Naive thymus-derived CD8-positive, alpha-beta T cell (primary cell): ENCODE measurements around the gene PP2D1. TPM values are rescaled to one million over a fixed set of nuclear protein-coding genes. Genes with fewer than 3 reads are reported as not detected.

ENCODE experiments used
- ATAC-seq, 2 donors: fragments of 150-1000 bp; cut with Tn5 transposase in 1 of 2; sonication (Bioruptor Pico), chemical (Tn5 transposase) in 1 of 2; 1 replicate in 1 of 2; 2 replicates in 1 of 2; pipeline ENCODE4 v1.10.0; 2021; ENCODE audit warnings: mild to moderate bottlenecking in 2 of 2, moderate library complexity in 2 of 2
- POLR2A ChIA-PET: fragments of 350-600 bp; sonication (Branson Sonifier 250); formaldehyde crosslinking; loops from one replicate; lab custom pipeline; 2021; ENCODE audit warnings: antibody characterized with exemption; lab: Charles Lee
- DNase-seq, 10 donors: peaks; one replicate each; pipeline versions ENCODE4 v3.0.0 to v3.0.0-alpha.2; 2020 to 2022
- H3K27ac Mint-ChIP-seq, 10 donors: one replicate each; pipeline ENCODE4 v1.8.0; 2020 to 2022; ENCODE audit warnings: mild to moderate bottlenecking in 10 of 10, mixed read lengths in 10 of 10, moderate library complexity in 4 of 10, inconsistent platforms in 1 of 10
- H3K27me3 Mint-ChIP-seq, 5 donors: one replicate each; pipeline ENCODE4 v1.8.0; 2021 to 2022; ENCODE audit warnings: mixed read lengths in 5 of 5
- H3K36me3 Mint-ChIP-seq, 3 donors: one replicate each; pipeline ENCODE4 v1.8.0; 2020 to 2022; ENCODE audit warnings: mixed read lengths in 3 of 3, mild to moderate bottlenecking in 2 of 3, inconsistent platforms in 1 of 3
- H3K4me1 Mint-ChIP-seq, 4 donors: one replicate each; pipeline ENCODE4 v1.8.0; 2021 to 2022; ENCODE audit warnings: mixed read lengths in 4 of 4
- H3K4me3 Mint-ChIP-seq, 10 donors: one replicate each; pipeline ENCODE4 v1.8.0; 2020 to 2022; ENCODE audit warnings: mild to moderate bottlenecking in 10 of 10, mixed read lengths in 10 of 10, moderate library complexity in 6 of 10, inconsistent platforms in 1 of 10
- H3K9me3 Mint-ChIP-seq, 9 donors: one replicate each; pipeline ENCODE4 v1.8.0; 2020 to 2022; ENCODE audit warnings: mixed read lengths in 9 of 9, mild to moderate bottlenecking in 3 of 9, inconsistent platforms in 1 of 9, moderate library complexity in 1 of 9
- polyA plus RNA-seq, 3 donors: library from polyadenylated mRNA; unstranded; fragments of 300-500 nt; fragmentation: Illumina TruSeq; gene quantifications; one replicate each; pipeline ENCODE4 v1.2.3, GENCODE V29; 2021
- total RNA-seq, 8 experiments: library from RNA in 2 of 8; stranded (reverse) in 2 of 8; gene quantifications; one replicate each; pipeline ENCODE4 v1.2.3 and lab custom pipeline; 2021 to 2026

The PP2D1 gene
- total RNA-seq (not detected), polyA plus RNA-seq (under 1 TPM; 0.33 to 0.98 (median 0.34) TPM), total RNA-seq (lab: John Stamatoyannopoulos, UW) (0 to 0.08 (median 0) reads per million in 6 experiments)

- Mint-ChIP-seq H3K4me1 (no peaks in the 10 kb centered on the region), H3K27me3 (no peaks in the 10 kb centered on the region), H3K27ac (peak within 1 kb of the TSS in 1 of 10 donors; percentile 21), H3K36me3 (no peaks in the 10 kb centered on the region), H3K4me3 (no peak within 1 kb of the TSS), H3K9me3 (no peaks in the 10 kb centered on the region)
- POLR2A ChIA-PET = no interaction called here
- DNase-seq = no peak
- no peak for ATAC-seq
Observed at GRCh38 chr3:20012164-20012563, at the start of gene PP2D1. Gene PP2D1 (minus strand): TSS chr3:20012264. CDS start chr3:20012072, 192 bp downstream.

- Mint-ChIP-seq H3K4me1 (peaks cover 30 to 56% (median 53%) of the 10 kb centered on the region in 4 donors), H3K27ac (peak overlapping the region in 4 of 10 donors; percentile 2 to 69 (median 10)), H3K4me3 (peak overlapping the region in 5 of 10 donors; percentile 5 to 30 (median 21)), H3K9me3 (no peaks in the 10 kb centered on the region), H3K36me3 (peaks cover 0 to 8% (median 0%) of the 10 kb centered on the region in 3 donors), H3K27me3 (no peaks in the 10 kb centered on the region)
- ATAC-seq = no peak
- DNase-seq = no peak
- POLR2A ChIA-PET = no interaction called here
Observed at GRCh38 chr3:20060974-20061685, 49.1 kb upstream of the PP2D1 start.

- Mint-ChIP-seq H3K27me3 (no peaks in the 10 kb centered on the region), H3K4me1 (peaks cover 25 to 46% (median 42%) of the 10 kb centered on the region in 4 donors), H3K9me3 (no peaks in the 10 kb centered on the region), H3K4me3 (peak overlapping the region in 1 of 10 donors; percentile 26), H3K36me3 (peaks cover 0 to 8% (median 0%) of the 10 kb centered on the region in 3 donors), H3K27ac (peak overlapping the region in 5 of 10 donors; percentile 12 to 69 (median 39))
- ATAC-seq (no peak), DNase-seq (no peak)
- POLR2A ChIA-PET = no interaction called here
Observed at GRCh38 chr3:20059929-20060328, 47.9 kb upstream of the PP2D1 start.

GRCh38 chr3:20057612-20058180 is 45.6 kb upstream of the PP2D1 start:
- Mint-ChIP-seq H3K27ac (peak overlapping the region in 2 of 10 donors; percentile 22 to 24), H3K9me3 (no peaks in the 10 kb centered on the region), H3K27me3 (no peaks in the 10 kb centered on the region), H3K4me1 (peaks cover 22 to 33% (median 30%) of the 10 kb centered on the region in 4 donors), H3K4me3 (no peak overlapping the region), H3K36me3 (peaks cover 0 to 8% (median 0%) of the 10 kb centered on the region in 3 donors)
- ATAC-seq = no peak
- POLR2A ChIA-PET = no interaction called here
- no peak for DNase-seq

GRCh38 chr3:20056725-20057611 is 44.9 kb upstream of the PP2D1 start:
- no peak for ATAC-seq
- Mint-ChIP-seq H3K9me3 (no peaks in the 10 kb centered on the region), H3K27ac (peak overlapping the region in 1 of 10 donors; percentile 24), H3K27me3 (no peaks in the 10 kb centered on the region), H3K4me3 (no peak overlapping the region), H3K4me1 (peaks cover 19 to 36% (median 34%) of the 10 kb centered on the region in 4 donors), H3K36me3 (peaks cover 0 to 8% (median 0%) of the 10 kb centered on the region in 3 donors)
- POLR2A ChIA-PET = no interaction called here
- no peak for DNase-seq

GRCh38 chr3:20055842-20056241 is 43.8 kb upstream of the PP2D1 start:
- H3K4me1 Mint-ChIP-seq = peaks cover 19 to 39% (median 38%) of the 10 kb centered on the region in 4 donors
- peaks cover 0 to 8% (median 0%) of the 10 kb centered on the region in 3 donors for H3K36me3 Mint-ChIP-seq
- H3K27me3 Mint-ChIP-seq = no peaks in the 10 kb centered on the region
- H3K4me3 Mint-ChIP-seq = no peak overlapping the region
- DNase-seq (no peak), ATAC-seq (no peak)
- H3K9me3 Mint-ChIP-seq = no peaks in the 10 kb centered on the region
- no peak overlapping the region for H3K27ac Mint-ChIP-seq
- POLR2A ChIA-PET = no interaction called here

- Mint-ChIP-seq H3K4me3 (no peak overlapping the region), H3K9me3 (no peaks in the 10 kb centered on the region), H3K27ac (no peak overlapping the region), H3K4me1 (peaks cover 18 to 43% (median 40%) of the 10 kb centered on the region in 4 donors), H3K36me3 (peaks cover 0 to 8% (median 1%) of the 10 kb centered on the region in 3 donors), H3K27me3 (no peaks in the 10 kb centered on the region)
- DNase-seq = no peak
- peak in 1 of 2 donors; percentile 18 for ATAC-seq
- POLR2A ChIA-PET = no interaction called here
Observed at GRCh38 chr3:20055020-20055775, 43.1 kb upstream of the PP2D1 start.

- no peaks in the 10 kb centered on the region for H3K9me3 Mint-ChIP-seq
- peaks cover 0 to 5% (median 3%) of the 10 kb centered on the region in 3 donors for H3K36me3 Mint-ChIP-seq
- H3K4me3 Mint-ChIP-seq = peak overlapping the region in 1 of 10 donors; percentile 4
- DNase-seq (peak in 7 of 10 donors; percentile 12 to 62 (median 24)), ATAC-seq (peak; percentile 65 to 91)
- POLR2A ChIA-PET = no interaction called here
- no peak overlapping the region for H3K27ac Mint-ChIP-seq
- H3K27me3 Mint-ChIP-seq = no peaks in the 10 kb centered on the region
- peaks cover 14 to 42% (median 39%) of the 10 kb centered on the region in 4 donors for H3K4me1 Mint-ChIP-seq
Observed at GRCh38 chr3:20054549-20054987, 42.5 kb upstream of the PP2D1 start.

GRCh38 chr3:20052851-20053250 is 40.8 kb upstream of the PP2D1 start:
- DNase-seq = no peak
- H3K36me3 Mint-ChIP-seq = peaks cover 0 to 5% (median 3%) of the 10 kb centered on the region in 3 donors
- no peak overlapping the region for H3K4me3 Mint-ChIP-seq
- H3K9me3 Mint-ChIP-seq = no peaks in the 10 kb centered on the region
- ATAC-seq = no peak
- POLR2A ChIA-PET = no interaction called here
- peak overlapping the region in 5 of 10 donors; percentile 23 to 66 (median 63) for H3K27ac Mint-ChIP-seq
- H3K27me3 Mint-ChIP-seq = no peaks in the 10 kb centered on the region
- H3K4me1 Mint-ChIP-seq = peaks cover 15 to 55% (median 49%) of the 10 kb centered on the region in 4 donors

GRCh38 chr3:20051123-20051806 is 39.2 kb upstream of the PP2D1 start:
- ATAC-seq (peak in 1 of 2 donors; percentile 38), DNase-seq (no peak)
- H3K36me3 Mint-ChIP-seq = peaks cover 0 to 9% (median 3%) of the 10 kb centered on the region in 3 donors
- H3K4me3 Mint-ChIP-seq = no peak overlapping the region
- H3K9me3 Mint-ChIP-seq = no peaks in the 10 kb centered on the region
- H3K27ac Mint-ChIP-seq = peak overlapping the region in 5 of 10 donors; percentile 36 to 85 (median 63)
- H3K4me1 Mint-ChIP-seq = peaks cover 15 to 70% (median 62%) of the 10 kb centered on the region in 4 donors
- POLR2A ChIA-PET = interaction anchor here (0.5 kb wide), 1 partner anchor 166 kb away, joined by 3 read pairs; no protein-coding TSS in a partner anchor
- no peaks in the 10 kb centered on the region for H3K27me3 Mint-ChIP-seq
